Aorta (tissue), 5 donors: ENCODE results near the gene GGNBP2. TPM values are rescaled to one million over a fixed set of nuclear protein-coding genes. Genes with fewer than 3 reads are reported as not detected.

Experiments used
- ATAC-seq: fragments of 200-7000 bp; cut with Tn5 transposase; one replicate; pipeline ENCODE4 v1.9.1; 2022; ENCODE audit warnings: moderate library complexity; ENCODE audit not compliant: low FRiP score
- DNase-seq, 2 donors: peaks; one replicate each; pipeline ENCODE4 v3.0.0-alpha.2; 2020
- H3K27ac ChIP-seq, 2 donors: one replicate each; pipeline ENCODE4 v1.5.1; 2013; ENCODE audit warnings: low read length in 2 of 2, mild to moderate bottlenecking in 2 of 2, moderate library complexity in 2 of 2, control low read depth in 1 of 2, inconsistent platforms in 1 of 2, low read depth in 1 of 2
- H3K27me3 ChIP-seq, 2 donors: one replicate each; pipeline ENCODE4 v1.6.1; 2013; ENCODE audit warnings: control low read depth in 1 of 2, low read length in 1 of 2, mild to moderate bottlenecking in 1 of 2, moderate library complexity in 1 of 2; ENCODE audit not compliant: insufficient read depth in 2 of 2, control insufficient read depth in 1 of 2
- H3K36me3 ChIP-seq, 2 donors: one replicate each; pipeline ENCODE4 v1.6.1; 2013; ENCODE audit warnings: control low read depth in 1 of 2, low read length in 1 of 2, mild to moderate bottlenecking in 1 of 2; ENCODE audit not compliant: insufficient read depth in 2 of 2, control insufficient read depth in 1 of 2
- H3K4me1 ChIP-seq, 2 donors: one replicate each; pipeline ENCODE4 v1.6.1; 2013; ENCODE audit warnings: low read length in 2 of 2, control low read depth in 1 of 2, mild to moderate bottlenecking in 1 of 2, moderate library complexity in 1 of 2; ENCODE audit not compliant: insufficient read depth in 2 of 2, control insufficient read depth in 1 of 2
- H3K4me3 ChIP-seq, 2 donors: one replicate each; pipeline ENCODE4 v1.5.1; 2013; ENCODE audit warnings: low read length in 2 of 2, control low read depth in 1 of 2, mild to moderate bottlenecking in 1 of 2
- H3K9me3 ChIP-seq: one replicate; pipeline ENCODE4 v1.6.1; 2013; ENCODE audit warnings: mild to moderate bottlenecking, low read length; ENCODE audit not compliant: control insufficient read depth
- WGBS, 2 donors: extraction: QIAGEN DNeasy Blood & Tissue Kit; methylation state at CpG; one replicate each; pipeline ENCODE4 v1.1.7; 2013; 5-methylcytosine and 5-hydroxymethylcytosine counted together
- intact Hi-C, 2 donors: fragments of 100-400 bp; cut with DNase I; formaldehyde crosslinking; loops; one replicate each; pipeline versions ENCODE4 v1.14.2 to v1.15.0; 2022
- polyA plus RNA-seq, 2 donors: library from polyadenylated mRNA; stranded (reverse); fragments of 200-250 nt; gene quantifications; one replicate each; pipeline ENCODE4 v1.2.3, GENCODE V29; 2013
- total RNA-seq, 2 donors: library from RNA; stranded (reverse); fragmentation: NEBNext Ultra II Directional; extraction: Animal tissue kit (Norgen Biotek cat#: 25700); gene quantifications; one replicate each; pipeline ENCODE4 v1.2.1, GENCODE V29; 2021
- donor health status: healthy with polysubstance abuse.
- donor health status: Bipolar disorder and iron deficiency.
- donor health status: DM: no; HTN: no; CAD: no.
- donor health status: DM: no; HTN: no; CAD: no.
- donor health status: DM: yes; HTN: yes; CAD: no.

The GGNBP2 gene
- total and polyA plus RNA-seq, 4 donors: 37.4 to 80.4 (median 63.8) TPM

DNA sequence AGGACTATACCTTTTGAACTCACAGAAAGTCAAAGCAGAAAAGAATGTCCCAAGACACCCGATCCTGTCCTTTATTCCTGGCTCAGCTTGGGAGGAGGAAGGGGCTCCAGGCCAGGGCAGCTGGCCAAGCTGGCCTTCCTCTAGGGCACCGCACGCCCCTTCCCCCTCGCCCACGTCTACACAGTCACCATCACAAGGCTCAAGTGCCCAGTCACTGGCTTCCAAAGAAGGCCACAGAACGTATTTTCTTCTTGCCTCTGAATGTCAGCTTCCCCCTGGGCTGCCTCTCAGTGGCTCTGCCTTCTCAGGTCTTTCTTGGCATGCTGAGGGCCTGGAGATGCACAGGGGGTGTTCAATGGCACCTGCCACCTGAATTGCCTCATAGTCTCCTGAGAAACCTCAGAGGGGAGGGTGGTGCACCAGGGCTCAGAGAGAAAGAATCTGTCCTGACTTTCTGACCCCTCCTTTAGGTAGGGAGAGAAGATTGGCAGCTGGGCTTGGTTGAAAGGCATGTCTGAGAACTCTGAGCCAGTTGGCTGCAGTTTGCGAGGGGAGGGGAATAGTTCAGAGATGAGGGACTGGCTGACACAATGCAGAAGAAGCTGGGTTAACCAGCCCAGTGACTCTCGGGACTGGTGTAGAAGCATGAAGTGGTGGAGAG, 49.1 kb downstream of the GGNBP2 start:
- intact Hi-C loops: loop anchor here in 1 of 2 donors (5.0 to 10.0 kb wide), 2 partner anchors 46 to 109 kb away; partner anchors contain the start of gene ZNHIT3
- Histone ChIP-seq H3K27ac (no peak overlapping the region), H3K4me1 (no peaks in the 10 kb centered on the region), H3K4me3 (no peak overlapping the region), H3K27me3 (no peaks in the 10 kb centered on the region), H3K9me3 (no peaks in the 10 kb centered on the region), H3K36me3 (no peaks in the 10 kb centered on the region)
- no peak for ATAC-seq
- DNase-seq: no peak
- WGBS, 2 donors: 73 to 74% methylated on average over 8 of the region's 8 CpGs

DNA sequence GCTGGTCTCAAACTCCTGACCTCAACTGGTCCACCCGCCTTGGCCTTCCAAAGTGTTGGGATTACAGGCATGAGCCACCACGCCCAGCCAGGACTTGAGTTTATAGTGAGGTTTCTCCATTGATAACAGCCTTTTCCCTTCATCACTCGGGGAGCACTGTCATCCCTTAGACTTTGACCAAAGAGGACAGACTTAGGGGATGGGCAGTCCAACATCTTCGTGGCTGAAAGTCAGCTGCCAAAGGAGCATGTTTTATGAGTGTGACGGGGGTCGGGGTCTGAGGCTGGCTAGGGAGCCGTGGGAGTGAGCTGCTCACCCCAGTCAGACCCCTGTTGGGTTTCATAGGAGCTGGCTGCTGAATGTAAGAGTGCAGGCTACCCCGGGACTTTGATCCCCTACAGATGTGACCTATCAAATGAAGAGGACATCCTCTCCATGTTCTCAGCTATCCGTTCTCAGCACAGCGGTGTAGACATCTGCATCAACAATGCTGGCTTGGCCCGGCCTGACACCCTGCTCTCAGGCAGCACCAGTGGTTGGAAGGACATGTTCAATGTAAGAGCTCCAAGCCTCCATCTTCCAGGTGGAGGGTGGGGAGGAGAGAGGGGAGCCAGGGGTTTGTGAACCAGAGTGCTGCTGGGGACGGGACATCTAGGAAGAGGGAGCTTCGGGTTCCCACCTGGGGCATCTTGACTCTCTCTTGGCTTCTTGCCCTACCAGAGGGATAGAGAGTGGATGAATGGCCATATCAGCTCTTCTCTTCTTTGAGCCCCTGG, 50.1 kb downstream of the GGNBP2 start:
- 80 to 83% methylated on average over 13 of the region's 13 CpGs for WGBS, 2 donors
- ATAC-seq: no peak

DNA sequence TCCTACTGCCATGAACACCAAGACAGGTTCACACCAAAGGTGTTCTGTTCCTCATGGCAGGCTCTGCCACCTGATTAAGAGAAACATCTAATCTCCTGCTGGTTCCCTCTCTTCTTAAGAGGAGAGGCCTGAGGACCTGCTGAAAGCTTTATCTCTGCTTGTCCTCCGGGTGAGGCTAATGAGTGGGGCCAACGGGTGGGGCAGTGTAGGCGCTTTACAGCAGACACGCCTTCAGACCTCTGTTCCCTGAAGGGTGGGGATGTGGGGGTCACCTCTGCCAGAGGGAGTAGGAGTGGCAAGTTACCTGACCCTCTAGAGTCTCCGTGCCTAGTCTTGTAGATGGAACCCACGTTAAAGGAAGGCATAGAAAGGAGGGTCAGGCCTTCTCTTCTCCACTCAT, 52.5 kb downstream of the GGNBP2 start:
- no peaks in the 10 kb centered on the region for H3K4me1 ChIP-seq
- H3K4me3 ChIP-seq: no peak overlapping the region
- DNase-seq: no peak
- no peaks in the 10 kb centered on the region for H3K9me3 ChIP-seq
- H3K27ac ChIP-seq: no peak overlapping the region
- H3K36me3 ChIP-seq: no peaks in the 10 kb centered on the region
- no peaks in the 10 kb centered on the region for H3K27me3 ChIP-seq
- WGBS, 2 donors: 90 to 91% methylated on average over 6 of the region's 6 CpGs
- intact Hi-C loops: loop anchor here in 1 of 2 donors (10.0 kb wide), 1 partner anchor 112 kb away; the partner anchor contains the start of gene ZNHIT3
- ATAC-seq: no peak

More for the DNA sequence above, 50.1 kb downstream of the GGNBP2 start:
- H3K4me1 ChIP-seq: no peaks in the 10 kb centered on the region
- DNase-seq: no peak
- intact Hi-C loops: loop anchor here in 1 of 2 donors (5.0 to 10.0 kb wide), 2 partner anchors 48 to 110 kb away; partner anchors contain the start of gene ZNHIT3
- no peaks in the 10 kb centered on the region for H3K9me3 ChIP-seq
- no peaks in the 10 kb centered on the region for H3K36me3 ChIP-seq
- H3K27ac ChIP-seq: no peak overlapping the region
- no peaks in the 10 kb centered on the region for H3K27me3 ChIP-seq
- no peak overlapping the region for H3K4me3 ChIP-seq

DNA sequence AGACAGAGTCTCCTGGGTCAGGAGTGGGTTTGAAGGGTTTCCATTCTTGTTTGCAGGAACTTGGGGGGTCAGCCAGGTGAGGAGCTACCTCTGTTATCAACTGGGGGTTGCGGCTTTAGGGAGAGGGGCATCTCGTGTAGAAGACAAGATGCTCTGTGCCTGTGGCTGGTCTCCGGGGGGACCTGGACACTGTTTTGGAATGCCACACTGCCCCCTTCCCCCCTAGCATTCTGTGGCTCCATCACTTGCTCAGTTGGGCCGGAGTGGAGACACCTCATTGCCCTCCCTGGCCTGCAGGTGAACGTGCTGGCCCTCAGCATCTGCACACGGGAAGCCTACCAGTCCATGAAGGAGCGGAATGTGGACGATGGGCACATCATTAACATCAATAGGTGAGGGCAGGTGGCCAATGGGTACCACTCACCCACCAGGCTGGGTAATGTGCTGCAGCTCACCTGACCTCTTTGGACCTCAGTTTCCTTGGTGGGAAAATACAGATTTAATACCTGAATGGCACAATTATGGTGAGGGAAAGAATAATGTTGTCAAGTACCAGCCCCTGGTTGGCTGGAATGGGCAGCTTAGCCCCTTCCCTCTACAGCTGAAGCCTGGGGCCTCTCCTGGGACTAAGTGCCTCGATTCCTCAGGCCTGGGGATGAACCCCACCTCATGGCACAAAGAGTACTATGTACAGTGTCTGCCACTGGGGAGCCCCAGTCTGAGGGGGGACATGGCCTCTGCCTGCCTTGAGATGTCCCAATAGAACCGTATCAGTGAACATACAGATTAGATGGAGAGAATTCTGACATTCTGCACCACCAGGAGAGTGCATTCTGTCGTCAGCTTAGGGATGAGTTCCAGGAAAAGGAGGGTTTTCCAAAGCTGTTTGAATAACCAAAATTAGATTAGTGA, 53.4 kb downstream of the GGNBP2 start:
- Histone ChIP-seq H3K27ac (no peak overlapping the region), H3K27me3 (no peaks in the 10 kb centered on the region), H3K9me3 (no peaks in the 10 kb centered on the region), H3K36me3 (no peaks in the 10 kb centered on the region), H3K4me1 (no peaks in the 10 kb centered on the region), H3K4me3 (no peak overlapping the region)
- DNase-seq (no peak), ATAC-seq (no peak)
- intact Hi-C loops: loop anchor here in 1 of 2 donors (10.0 kb wide), 1 partner anchor 113 kb away; the partner anchor contains the start of gene ZNHIT3
- WGBS, 2 donors: 89% methylated on average over 11 of the region's 11 CpGs

DNA sequence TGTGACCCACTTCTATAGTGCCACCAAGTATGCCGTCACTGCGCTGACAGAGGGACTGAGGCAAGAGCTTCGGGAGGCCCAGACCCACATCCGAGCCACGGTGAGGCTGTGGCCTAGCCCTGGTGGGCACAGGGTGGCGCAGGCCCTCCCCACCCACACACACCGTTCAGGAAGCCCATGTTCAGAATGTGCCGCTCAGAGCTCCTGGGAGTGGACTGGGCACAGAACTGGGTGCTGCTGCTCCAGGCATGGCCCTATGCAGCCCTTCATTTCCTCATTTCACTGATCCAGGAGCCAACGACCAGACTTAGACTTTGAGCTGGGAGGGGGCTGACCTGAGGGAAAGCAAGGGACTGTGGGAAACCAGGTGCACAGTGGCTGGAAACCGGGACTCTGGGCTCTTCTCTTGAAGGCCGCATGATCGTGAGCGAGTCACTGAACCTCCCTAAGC, 54.3 kb downstream of the GGNBP2 start:
- no peaks in the 10 kb centered on the region for H3K36me3 ChIP-seq
- no peak overlapping the region for H3K4me3 ChIP-seq
- DNase-seq (no peak), ATAC-seq (no peak)
- 89 to 93% methylated on average over 13 of the region's 13 CpGs for WGBS, 2 donors
- H3K9me3 ChIP-seq: no peaks in the 10 kb centered on the region
- intact Hi-C loops: loop anchor here in 1 of 2 donors (10.0 kb wide), 1 partner anchor 114 kb away; the partner anchor contains the start of gene ZNHIT3
- H3K27ac ChIP-seq: no peak overlapping the region
- no peaks in the 10 kb centered on the region for H3K27me3 ChIP-seq
- no peaks in the 10 kb centered on the region for H3K4me1 ChIP-seq

DNA sequence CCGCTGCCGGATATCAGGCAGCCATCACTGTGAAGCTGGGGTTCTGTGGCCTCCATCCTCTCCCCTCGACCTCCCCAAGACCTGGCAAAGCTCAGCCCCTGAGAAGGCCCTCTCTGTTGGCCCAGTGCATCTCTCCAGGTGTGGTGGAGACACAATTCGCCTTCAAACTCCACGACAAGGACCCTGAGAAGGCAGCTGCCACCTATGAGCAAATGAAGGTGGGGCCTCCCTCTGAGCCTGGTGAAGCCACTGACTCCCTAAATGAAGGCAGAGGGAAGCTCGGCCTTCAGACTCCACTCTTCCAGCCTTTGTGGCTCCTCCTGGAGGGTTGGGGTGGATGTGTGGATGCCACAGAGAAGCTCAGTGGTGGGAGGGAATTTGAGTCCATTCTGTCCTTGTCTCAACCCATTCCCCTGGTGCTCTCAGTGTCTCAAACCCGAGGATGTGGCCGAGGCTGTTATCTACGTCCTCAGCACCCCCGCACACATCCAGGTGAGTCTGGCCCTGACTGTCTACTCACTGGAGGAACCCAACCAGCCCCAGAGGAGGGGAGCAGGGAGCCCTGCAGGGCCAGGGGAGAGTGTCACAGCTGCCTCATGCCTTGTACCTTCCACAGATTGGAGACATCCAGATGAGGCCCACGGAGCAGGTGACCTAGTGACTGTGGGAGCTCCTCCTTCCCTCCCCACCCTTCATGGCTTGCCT, 55.0 kb downstream of the GGNBP2 start:
- DNase-seq (no peak), ATAC-seq (no peak)
- WGBS, 2 donors: 90 to 95% methylated on average over 11 of the region's 11 CpGs
- no peaks in the 10 kb centered on the region for H3K27me3 ChIP-seq
- H3K4me3 ChIP-seq: no peak overlapping the region
- H3K4me1 ChIP-seq: no peaks in the 10 kb centered on the region
- no peaks in the 10 kb centered on the region for H3K9me3 ChIP-seq
- no peaks in the 10 kb centered on the region for H3K36me3 ChIP-seq
- H3K27ac ChIP-seq: no peak overlapping the region
- intact Hi-C loops: loop anchor here (5.0 to 10.0 kb wide), 3 partner anchors 57 to 448 kb away; partner anchors contain the start of genes GGNBP2 (in 1 of the 2) and ZNHIT3 (in 1 of the 2)

DNA sequence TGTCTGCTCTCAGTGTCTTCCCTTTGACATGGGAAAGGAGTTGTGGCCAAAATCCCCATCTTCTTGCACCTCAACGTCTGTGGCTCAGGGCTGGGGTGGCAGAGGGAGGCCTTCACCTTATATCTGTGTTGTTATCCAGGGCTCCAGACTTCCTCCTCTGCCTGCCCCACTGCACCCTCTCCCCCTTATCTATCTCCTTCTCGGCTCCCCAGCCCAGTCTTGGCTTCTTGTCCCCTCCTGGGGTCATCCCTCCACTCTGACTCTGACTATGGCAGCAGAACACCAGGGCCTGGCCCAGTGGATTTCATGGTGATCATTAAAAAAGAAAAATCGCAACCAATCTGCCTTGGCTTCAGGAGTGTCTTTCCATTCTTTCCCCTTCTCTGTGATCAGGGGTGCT, 55.7 kb downstream of the GGNBP2 start:
- DNase-seq: no peak
- intact Hi-C loops: loop anchor here in 1 of 2 donors (5.0 kb wide), 2 partner anchors 58 to 447 kb away; partner anchors contain the start of gene GGNBP2

More for the DNA sequence above, 55.7 kb downstream of the GGNBP2 start:
- H3K27ac ChIP-seq: no peak overlapping the region
- no peaks in the 10 kb centered on the region for H3K36me3 ChIP-seq
- no peak overlapping the region for H3K4me3 ChIP-seq
- no peaks in the 10 kb centered on the region for H3K9me3 ChIP-seq
- no peaks in the 10 kb centered on the region for H3K4me1 ChIP-seq
- WGBS, 2 donors: 76 to 79% methylated on average over 3 of the region's 3 CpGs
- no peaks in the 10 kb centered on the region for H3K27me3 ChIP-seq
- no peak for ATAC-seq
